Activated CD4-positive, alpha-beta T cell treated with anti-CD3 and anti-CD28 coated beads, Interleukin-10, Interleukin-2, amounts not matched to agents 100 ng/mL and 50 ng/mL, durations not matched to agents 16 hours and 8 hours (primary cell): ENCODE measurements around the gene MORC3.
A peak's percentile ranks its signal among the peaks of the same experiment; 100 is the strongest.
"Not testable (repeated sequence)": the region's sequence is repeated elsewhere in the genome, so short reads cannot be mapped to it uniquely, and the experiment has no call there.

ENCODE experiments used
- DNase-seq: peaks from one replicate; pipeline ENCODE4 v3.0.0-alpha.2; 2020

MORC3 gene

GRCh38 chr21:36319767-36320420 lies at the start of gene MORC3:
MORC3 (plus strand) TSS chr21:36320197; CDS start chr21:36320265, 68 bp downstream.
- DNase-seq: peak; percentile 100

GRCh38 chr21:36270786-36271695 lies 49.0 kb upstream of the MORC3 start:
- DNase-seq: not testable (repeated sequence)

- no peak for DNase-seq
Measured at GRCh38 chr21:36274128-36274527, 45.9 kb upstream of the MORC3 start.

- peak; percentile 12 for DNase-seq
Measured at GRCh38 chr21:36282568-36283230, 37.3 kb upstream of the MORC3 start.

GRCh38 chr21:36283231-36283622 lies 36.8 kb upstream of the MORC3 start:
- DNase-seq: not testable (repeated sequence)

- DNase-seq: peak; percentile 55
Measured at GRCh38 chr21:36288651-36289243, 31.2 kb upstream of the MORC3 start.

- DNase-seq: no peak
Measured at GRCh38 chr21:36291509-36291908, 28.5 kb upstream of the MORC3 start.

- no peak for DNase-seq
Measured at GRCh38 chr21:36297406-36297937, 22.5 kb upstream of the MORC3 start.

GRCh38 chr21:36297938-36298572 lies 21.9 kb upstream of the MORC3 start:
- DNase-seq: peak; percentile 92

- no peak for DNase-seq
Measured at GRCh38 chr21:36306872-36307534, 13.0 kb upstream of the MORC3 start.

GRCh38 chr21:36310016-36310415 lies 10.0 kb upstream of the MORC3 start:
- DNase-seq: peak; percentile 80

- not testable (repeated sequence) for DNase-seq
Measured at GRCh38 chr21:36313446-36313845, 6.6 kb upstream of the MORC3 start.

- DNase-seq: not testable (repeated sequence)
Measured at GRCh38 chr21:36316045-36316444, 4.0 kb upstream of the MORC3 start.

GRCh38 chr21:36316872-36317484 lies 3.0 kb upstream of the MORC3 start:
- DNase-seq: no peak

- not testable (repeated sequence) for DNase-seq
Measured at GRCh38 chr21:36319406-36319766, 611 bp upstream of the MORC3 start.

GRCh38 chr21:36320421-36321324 lies 676 bp downstream of the MORC3 start:
- peak; percentile 76 for DNase-seq

GRCh38 chr21:36321325-36322082 lies 1.5 kb downstream of the MORC3 start:
- peak; percentile 34 for DNase-seq

- no peak for DNase-seq
Measured at GRCh38 chr21:36322083-36322424, 2.1 kb downstream of the MORC3 start.

GRCh38 chr21:36323032-36323431 lies 3.0 kb downstream of the MORC3 start:
- peak; percentile 45 for DNase-seq
